ENCODE results near the gene KCNA1.

KCNA1 gene

DNA sequence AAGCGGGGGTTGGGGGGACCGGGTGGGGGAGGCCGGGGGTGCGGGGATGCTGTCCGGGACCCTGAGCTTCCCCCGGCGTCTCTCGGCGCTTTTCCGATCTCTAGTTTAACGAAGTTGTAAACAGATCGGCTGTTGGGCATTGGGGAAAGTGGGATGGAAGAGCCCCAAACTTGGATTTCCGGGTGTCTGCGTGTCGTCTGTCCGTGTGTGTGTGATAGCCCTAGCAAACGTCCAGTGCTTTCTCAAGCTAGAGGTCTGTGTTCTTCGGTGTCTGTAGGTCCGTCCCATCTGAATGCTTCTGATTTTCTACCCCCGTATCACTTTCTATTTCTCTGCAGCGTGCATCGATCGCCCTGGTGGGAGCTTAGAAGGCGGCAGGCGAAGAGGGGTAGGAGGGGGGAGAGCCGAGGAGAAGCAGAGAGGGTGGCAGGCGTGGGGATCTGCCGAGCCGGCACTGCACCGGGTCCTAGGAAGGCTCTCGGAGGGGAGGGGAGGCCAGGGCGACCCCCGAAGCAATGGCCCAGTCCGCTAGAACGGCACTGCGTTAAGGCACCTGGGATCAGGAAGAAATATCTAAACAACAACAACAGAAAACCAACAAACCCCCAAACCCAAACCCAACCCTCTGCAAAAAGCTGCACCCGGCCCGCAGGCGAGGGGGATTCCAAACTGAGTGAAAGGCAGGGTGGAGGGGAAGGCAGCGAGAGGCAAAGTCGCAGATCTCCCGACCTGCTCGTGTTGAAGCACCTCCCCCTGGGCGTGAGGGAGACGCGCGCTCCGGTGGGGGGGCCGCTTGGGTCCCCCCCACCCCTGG, 1.0 kb downstream of the KCNA1 start:
- peak in 3 of 51 donors; percentile 3 to 28 (median 6) for DNase-seq

DNA sequence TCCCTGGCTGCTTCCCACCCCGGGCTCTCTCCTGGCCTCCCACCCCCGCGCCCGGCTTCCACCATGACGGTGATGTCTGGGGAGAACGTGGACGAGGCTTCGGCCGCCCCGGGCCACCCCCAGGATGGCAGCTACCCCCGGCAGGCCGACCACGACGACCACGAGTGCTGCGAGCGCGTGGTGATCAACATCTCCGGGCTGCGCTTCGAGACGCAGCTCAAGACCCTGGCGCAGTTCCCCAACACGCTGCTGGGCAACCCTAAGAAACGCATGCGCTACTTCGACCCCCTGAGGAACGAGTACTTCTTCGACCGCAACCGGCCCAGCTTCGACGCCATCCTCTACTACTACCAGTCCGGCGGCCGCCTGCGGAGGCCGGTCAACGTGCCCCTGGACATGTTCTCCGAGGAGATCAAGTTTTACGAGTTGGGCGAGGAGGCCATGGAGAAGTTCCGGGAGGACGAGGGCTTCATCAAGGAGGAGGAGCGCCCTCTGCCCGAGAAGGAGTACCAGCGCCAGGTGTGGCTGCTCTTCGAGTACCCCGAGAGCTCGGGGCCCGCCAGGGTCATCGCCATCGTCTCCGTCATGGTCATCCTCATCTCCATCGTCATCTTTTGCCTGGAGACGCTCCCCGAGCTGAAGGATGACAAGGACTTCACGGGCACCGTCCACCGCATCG, 1.8 kb downstream of the KCNA1 start:
- DNase-seq = no peak

DNA sequence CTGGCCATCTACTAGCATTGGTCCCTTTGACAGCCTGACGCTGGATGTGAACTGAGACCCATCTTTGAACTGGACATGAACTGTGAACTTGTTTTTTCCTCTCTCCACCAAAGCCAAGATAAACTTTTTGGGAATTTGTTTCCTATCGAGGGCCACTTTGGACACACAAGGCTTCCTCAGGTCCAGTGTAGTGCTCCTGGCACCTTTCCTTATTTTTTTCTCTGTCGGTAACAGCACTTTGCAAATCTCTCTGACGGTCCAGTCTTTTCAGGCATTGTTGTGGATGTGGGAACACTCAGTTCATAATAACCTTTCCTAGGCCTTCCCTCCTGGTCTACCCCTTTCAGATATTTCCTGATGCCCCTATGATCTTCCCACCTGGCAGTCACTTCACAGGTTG, 5.0 kb downstream of the KCNA1 start:
- no peak for DNase-seq

DNA sequence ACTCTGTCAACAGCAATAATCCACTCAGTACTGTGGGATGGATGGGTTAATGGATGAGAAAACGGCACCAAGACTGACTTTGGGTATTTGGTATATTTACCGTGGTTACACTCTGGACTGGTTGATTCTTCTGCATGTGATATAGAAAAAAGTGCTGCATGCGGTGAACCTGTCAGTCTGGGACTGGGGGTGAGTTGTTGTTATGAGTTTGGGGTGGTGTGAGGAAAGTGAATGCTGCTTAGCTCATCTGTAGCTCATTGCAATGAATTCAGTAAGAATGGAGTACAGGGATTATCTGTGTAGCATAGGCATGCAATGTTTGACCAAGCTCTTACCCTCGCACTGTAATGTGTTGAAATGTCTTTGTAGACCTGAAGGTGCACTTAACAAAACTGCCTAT, 6.0 kb downstream of the KCNA1 start:
- DNase-seq = no peak

DNA sequence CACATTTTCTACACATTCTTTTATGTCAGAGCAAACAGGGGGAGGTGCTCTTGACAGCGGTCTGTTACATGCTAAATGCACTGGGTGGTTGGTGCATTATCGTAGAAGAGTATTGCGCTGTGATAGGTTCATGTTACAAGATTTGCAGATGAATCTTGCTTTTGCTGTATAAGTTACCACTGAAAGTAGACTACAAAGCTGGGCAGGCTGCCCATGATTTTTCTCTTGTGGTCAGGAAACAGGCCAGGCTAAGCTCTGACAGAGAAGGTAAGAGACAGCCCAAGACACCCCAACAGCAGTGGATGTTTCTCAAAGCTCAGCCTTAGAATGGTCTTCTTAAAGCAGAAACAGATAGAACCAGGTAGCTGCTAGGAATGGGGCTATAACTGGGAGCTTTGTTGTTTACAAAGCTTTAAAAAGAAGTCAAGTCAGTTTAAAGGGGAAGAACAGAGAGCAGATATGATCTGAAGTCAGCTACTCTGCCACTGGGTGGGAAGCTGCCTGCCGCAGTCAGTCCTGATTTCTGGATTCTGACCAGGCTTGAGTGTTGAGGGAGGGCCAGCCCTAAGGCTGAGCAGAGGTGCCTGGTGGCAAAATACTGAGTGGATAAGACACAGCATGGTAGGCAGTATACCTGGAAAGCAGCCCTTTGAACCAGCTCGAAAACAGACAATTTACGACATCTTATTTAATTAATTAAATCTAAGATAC, 9.4 kb downstream of the KCNA1 start:
- DNase-seq = no peak

DNA sequence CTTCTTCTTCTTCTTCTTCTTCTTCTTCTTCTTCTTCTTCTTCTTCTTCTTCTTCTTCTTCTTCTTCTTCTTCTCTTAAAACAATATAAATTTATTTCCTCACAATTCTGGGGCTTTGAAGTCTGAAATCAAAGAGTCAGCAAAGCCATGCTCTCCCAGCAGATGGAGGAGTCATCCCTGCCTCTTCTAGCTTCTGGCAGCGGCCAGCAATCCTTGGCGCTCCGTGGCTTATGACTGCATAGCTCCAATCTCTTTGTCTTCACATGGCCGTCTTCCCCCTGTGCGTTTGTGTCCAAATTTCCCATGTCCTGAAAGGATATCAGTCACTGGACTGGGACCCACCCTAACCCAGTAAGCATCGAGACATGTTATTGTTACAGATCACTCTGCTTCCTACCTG, 22.9 kb downstream of the KCNA1 start:
- no peak for DNase-seq

DNA sequence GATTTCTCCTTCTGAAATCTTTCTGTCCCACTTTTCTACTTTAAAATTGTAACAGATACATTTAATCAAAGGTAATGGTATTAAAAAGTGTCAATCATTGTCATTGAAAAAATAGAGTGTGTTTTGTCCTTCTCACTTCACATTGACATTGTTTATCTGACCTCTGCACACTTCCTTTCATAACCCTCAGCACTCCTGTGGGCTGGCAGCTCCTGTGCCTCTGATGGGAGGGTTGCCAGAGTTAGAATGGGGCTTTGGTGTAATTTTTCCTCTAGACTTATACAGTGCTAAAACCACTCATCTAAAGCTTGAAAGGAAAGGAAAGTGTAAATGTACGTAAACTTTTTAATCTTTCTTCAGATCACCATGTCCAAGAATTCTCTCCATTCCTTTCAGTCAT, 23.7 kb downstream of the KCNA1 start:
- no peak for DNase-seq

DNA sequence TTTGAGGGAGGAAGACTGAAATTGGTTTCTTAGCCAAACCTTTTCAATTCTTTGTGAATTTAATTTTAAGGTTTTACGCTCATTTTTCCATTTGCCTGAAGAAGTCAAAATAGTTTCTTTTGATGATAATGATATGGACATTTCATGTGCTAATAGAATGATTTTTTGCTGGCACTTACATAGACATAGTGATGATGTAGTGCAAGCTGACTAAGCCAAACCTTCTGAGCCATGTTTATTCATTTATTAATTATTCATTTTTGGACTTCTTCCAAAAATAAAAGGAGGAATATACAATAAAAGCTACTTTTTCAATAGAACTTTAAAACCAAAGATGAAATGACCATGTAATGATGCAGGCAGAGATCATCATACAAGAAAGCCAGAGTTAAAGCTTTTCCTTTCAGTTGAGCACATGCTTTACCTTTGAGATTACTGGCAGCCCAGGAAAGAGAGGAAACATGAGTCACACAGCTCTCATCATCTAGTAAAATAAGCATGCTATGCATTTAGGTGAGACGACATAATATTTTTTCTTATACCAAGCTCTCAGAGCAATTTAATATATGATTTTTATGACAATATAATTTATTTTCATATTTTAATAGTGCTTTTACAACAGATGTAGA, 24.8 kb downstream of the KCNA1 start:
- DNase-seq = no peak

DNA sequence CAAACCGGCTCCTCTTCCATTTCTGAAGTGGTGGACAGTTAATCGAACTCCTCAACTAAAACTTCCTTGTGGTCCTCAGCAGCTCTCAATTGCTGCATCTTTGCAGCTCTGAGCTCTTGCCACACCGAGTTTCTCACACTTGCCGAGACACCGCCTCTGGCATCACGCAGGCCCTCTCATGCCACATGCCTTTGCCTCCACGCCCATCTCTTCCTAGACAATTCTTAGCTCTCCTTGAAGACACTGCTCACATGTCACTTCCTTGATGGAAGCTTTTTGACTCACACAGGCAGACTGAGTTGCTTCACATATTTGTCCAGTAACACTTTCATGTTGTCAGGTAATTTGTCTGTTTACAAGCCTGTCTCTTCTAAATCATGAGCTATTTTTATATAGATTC, 29.2 kb downstream of the KCNA1 start:
- peak in 1 of 51 donors; percentile 45 for DNase-seq

DNA sequence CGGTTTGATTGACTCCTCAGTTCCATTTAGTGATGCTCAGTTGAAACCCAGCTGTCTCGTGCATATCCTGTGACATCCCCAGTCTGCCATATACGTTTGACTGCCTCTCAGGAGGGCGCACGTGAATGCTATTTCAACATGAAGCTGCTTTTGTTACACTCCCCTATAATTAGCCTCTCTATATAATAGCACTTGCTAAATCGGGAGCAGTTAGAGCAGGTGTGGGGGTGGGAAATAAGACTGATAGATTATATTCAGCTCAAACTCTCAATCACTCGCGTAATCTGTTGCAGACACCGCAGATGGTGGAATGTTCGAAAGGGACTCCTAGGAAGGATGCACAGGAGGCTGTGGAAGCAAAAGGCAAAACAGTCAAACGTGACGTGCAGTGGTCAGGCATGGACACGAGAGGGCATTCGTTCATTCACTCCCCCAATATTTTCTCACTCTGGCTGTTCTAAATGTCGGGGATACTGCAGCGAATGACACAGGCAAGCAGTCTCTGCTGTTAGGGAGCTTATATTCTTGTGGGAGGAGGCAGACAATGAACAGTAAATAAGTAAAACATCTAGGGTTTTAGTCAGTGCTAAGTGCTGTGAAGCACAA, 29.8 kb downstream of the KCNA1 start:
- DNase-seq = no peak

DNA sequence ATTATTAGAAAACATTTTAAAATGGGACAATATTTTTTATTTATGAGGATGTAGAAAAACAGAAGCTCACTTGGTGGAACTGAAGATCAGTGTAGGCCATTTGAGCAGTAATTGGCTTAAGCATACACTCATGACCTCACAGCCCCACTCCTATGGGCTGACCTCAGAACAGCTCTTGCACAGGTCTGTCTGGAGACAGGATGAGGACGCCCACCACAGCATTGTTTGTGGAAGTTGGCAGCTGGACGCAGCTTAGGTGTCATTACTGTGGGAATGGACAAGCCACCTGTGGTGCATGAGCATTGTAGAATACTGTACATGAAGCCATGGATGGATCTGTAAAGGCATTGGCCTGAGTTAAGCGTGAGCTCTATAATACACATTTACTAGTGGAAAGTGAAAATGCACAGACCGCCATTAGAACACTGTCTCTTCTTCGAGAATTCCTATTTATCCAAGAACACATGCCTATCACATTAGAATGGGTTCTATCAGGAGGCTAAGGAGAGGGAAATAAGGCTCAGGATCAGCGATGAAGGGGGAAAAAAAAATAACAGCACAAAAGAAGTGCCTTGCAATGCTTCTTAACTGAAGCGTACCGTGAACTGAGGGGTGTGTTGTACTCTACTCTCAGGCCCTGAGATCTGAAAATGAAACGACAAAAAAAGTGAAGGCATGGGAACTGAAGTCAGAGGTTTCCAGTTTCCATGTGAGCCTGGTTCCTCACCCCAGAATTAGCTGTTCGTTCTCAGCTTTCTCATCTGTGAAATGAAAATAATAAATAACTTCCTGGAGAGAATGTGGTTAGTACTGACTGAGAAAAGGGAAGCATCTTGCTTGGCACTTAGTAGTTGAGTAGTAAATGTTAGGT, 33.6 kb downstream of the KCNA1 start:
- no peak for DNase-seq

DNA sequence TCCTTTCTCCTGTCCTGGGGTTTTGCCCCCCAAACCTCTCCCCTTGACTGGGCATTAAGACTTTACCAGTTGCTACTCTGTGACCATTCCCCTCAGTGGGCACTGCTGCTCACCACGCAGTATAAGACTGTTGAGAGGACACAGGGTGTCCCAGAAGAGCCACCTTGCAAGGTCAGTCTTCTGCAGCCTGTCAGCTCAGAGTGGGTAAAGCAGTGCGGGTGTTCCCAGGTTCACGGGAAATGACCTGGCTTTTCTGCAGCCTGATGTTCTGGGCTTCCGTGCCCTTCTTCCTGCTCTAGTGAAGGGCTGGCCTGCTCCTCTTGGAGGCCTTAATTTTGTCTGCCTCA, 34.2 kb downstream of the KCNA1 start:
- DNase-seq = no peak

DNA sequence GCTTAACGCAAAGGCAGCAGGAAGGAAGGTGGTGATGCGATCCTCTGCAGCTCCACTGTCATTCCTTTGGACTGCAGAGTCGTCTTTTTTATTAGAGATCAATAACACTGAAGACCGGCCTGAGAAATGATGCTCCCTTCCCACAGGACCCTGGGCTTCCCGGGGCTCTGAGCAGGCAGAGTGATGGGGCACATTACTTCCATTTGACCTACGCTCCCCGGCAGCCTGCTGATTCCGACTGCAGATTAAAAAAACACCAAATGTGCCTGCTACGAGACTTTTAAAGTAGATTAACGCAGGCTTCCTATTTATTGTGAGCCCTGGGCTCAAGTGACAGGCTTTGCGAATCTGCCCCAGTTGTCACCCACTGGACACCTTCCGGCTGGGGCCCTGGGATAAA, 37.5 kb downstream of the KCNA1 start:
- DNase-seq = no peak

DNA sequence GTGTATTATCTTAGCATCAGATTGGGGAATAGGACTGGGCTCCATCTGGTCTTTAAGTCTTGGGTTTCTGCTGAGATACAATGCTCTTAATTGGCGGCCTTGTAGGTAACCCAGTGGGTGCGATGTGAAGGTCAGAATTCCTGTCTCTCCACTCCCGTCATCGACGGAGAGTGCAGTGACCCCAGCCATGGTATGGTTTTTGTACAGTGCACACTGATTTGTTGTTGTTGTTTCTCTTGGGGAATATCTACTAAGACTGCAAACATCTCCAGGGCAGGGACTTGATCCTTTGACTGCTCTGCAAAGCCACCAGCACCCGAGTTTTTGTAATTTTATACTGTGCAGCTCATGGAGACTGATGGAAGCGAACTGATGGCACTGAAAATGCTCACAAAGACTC, 41.4 kb downstream of the KCNA1 start:
- DNase-seq = no peak

DNA sequence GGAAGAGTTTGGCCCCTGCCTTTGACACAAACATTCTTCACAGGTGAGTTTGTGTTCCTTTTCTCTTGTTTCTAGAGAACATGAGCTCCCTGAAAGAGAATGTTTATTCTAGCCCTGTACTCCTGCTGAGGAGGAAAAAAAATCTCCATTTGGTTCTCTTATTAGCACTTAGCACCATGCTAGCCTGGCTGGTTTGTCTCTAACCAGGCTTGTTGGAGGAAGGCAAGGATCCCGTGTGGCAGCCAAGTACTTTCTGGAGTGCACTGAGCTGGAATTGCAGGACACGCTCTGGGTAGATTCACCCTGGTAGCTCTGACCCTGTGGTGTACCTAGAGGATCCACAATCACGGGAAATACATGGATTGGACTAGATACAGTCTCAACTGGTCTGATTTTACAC, 41.9 kb downstream of the KCNA1 start:
- DNase-seq = no peak

DNA sequence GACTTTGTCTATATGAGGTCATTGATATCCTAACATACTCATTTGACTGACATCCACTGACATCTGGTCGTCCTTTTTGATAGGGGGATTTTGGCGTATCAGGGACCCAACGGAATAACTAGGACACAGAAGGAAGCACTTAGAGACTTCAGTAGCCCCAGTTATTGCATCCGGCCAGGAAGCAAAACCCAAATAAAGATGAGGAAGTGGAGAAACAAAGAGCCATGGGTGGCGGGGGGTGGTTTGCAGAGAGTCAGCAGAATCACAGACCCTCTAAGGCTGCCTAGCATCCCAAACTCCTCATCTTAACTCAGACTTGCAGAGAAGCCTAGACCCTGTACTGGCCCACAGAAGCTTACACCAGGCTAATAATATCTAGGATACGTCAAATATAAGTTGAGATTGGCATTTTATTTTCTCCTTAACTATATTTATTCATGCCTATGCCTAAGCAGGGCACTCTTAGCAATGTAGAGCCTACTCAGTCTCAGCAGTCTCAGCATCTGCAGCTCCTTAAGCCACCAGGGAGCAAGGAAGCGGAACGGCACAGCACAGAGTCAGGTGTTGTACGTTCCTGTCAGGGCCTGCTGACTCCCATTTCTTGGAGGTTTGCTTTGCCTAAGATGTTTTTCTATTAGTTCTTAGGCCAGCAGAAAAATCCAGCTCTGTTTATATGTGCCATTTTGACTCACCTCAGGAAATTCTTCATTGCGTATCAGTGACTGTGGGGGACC, 45.1 kb downstream of the KCNA1 start:
- DNase-seq = no peak

DNA sequence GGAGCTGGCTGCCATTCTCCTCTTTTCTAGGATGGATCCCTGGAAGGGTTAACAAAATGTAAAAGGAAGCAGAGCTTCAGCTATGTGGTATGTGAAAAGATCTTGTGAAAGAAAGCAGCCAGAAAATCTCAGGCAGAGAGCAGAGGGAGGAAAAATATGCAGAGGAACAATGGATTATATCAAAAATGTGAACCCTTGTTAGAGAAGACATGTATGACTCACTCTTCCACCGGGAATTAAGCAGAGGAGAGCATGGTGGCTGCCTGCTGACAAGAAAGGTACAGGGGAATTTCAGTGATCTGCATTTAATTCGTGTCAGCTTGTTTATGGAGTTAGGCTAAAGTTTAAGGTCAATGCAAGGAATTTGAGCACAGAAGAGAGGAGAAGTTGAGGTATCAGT, 46.3 kb downstream of the KCNA1 start:
- DNase-seq = peak in 1 of 51 donors; percentile 18

DNA sequence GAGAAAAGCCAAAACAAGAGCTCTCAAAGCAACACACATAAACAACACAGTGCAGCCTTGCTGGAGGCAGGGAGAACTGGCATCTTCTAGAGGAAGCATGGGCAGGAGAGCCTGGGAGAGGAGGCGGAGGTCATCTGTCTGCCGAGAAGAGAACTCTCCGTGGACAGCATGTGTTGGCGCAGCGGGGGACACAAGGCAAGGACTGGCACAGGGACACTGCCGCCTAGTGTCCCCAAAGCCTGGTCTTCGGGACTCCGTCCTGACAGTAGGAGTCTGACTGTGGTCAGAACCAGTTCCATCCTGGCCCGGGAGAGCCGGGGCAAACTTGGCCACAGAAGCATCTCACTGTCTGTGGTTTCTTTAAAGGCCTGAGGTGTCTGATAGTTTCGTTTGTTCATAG, 47.3 kb downstream of the KCNA1 start:
- DNase-seq = no peak

DNA sequence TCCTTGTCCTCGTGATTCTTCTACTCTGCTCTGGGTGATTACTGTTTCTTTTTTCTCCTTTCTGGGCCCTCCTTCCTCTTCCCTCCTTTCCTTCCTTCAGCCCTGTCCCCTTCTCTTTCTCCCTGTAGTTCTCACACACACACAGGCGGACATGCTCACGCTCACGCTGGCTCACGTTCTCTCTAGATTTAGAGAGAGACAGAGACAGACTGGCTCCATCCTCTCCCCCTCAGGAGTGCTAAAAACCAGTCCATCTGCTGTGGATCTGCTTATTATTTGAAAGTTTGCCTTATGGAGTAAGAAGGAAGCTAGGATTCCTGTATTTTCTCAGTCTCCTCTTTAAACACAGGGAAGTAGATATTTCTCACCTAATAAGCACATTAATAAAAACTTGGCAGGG, 48.1 kb downstream of the KCNA1 start:
- no peak for DNase-seq

Measured in hypothalamus (tissue), 51 donors.